ENCODE data around the gene FCRL4. TPM values are rescaled to one million over a fixed set of nuclear protein-coding genes. Genes with fewer than 3 reads are reported as not detected.

FCRL4 gene
- total and polyA plus RNA-seq, 2 of the 13 experiments (the other 11 are each of a cell fraction or from before 2014, with no cell fraction given): not detected

DNA sequence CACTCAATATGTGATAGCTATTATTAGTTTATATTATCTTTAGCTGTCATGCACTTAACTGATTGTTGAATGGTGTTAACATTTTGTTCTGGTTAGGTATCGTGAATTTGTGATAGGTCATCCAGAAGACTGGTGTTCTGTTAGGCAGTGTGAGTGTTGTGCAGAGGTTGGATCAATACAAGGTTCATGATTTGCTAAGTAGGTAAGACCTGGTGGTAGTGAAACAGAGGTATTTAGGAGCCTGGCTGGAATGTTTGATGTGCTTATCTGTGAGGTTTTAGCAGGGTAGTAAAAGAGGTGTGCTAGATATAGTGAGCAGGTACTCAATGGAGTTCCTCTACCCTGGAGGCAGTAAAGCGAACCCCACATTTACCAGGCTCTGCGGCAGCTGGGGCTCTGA, 20.3 kb upstream of the FCRL4 start:
- H3K9me3 ChIP-seq (ENCODE audit: low read length): no peaks in the 10 kb centered on the region
- in situ Hi-C loops (cut with HindIII; ENCODE audit: extremely low pct_ligation_motif_present, low pct_unique_long_range_greater_than_20kb) (no loop called here), intact Hi-C loops (cut with micrococcal nuclease; ENCODE audit: unreplicated experiment) (no loop called here)
- H3K27ac ChIP-seq (ENCODE audit: extremely low read length, insufficient read depth, low read length): no peak overlapping the region
- H4K20me1 ChIP-seq (ENCODE audit: insufficient read depth, low read length): no peaks in the 10 kb centered on the region
- H3K4me1 ChIP-seq (ENCODE audit: insufficient read depth, low read length): no peaks in the 10 kb centered on the region
- BruUV-seq (replicated peaks): no TSS peak
- no peak overlapping the region for H3K4me3 ChIP-seq (replicated peaks in 1 of 3; ENCODE audit: insufficient read depth in 1 of 3, low read depth in 2 of 3, low read length in 3 of 3)
- ChIA-PET POLR2A (no interaction called here), CTCF (ENCODE audit: low intra/inter-chr PET ratio, low total read pairs) (no interaction called here)
- TF ChIP-seq MTF1 (CRISPR knock-in tag; IDR thresholded peaks at IDR 0.05) (no peak), NR2F6 (IDR thresholded peaks at IDR 0.05) (no peak), NR2F6 (CRISPR knock-in tag; IDR thresholded peaks at IDR 0.05) (no peak), MBD4 (IDR thresholded peaks at IDR 0.05; ENCODE audit: borderline replicate concordance, low read length) (no peak), U2AF2 (IDR thresholded peaks at IDR 0.05; ENCODE audit: low read depth, low read length) (no peak), ZNF788 (CRISPR knock-in tag; IDR thresholded peaks at IDR 0.05; ENCODE audit: borderline replicate concordance) (no peak), SOX5 (CRISPR knock-in tag; IDR thresholded peaks at IDR 0.05; ENCODE audit: borderline replicate concordance) (no peak), MEIS1 (CRISPR knock-in tag; IDR thresholded peaks at IDR 0.05; ENCODE audit: borderline replicate concordance) (no peak), ZNF382 (CRISPR knock-in tag; IDR thresholded peaks at IDR 0.05; ENCODE audit: borderline replicate concordance) (no peak), ATF1 (CRISPR knock-in tag; IDR thresholded peaks at IDR 0.05) (no peak), SMC3 (IDR thresholded peaks at IDR 0.05; ENCODE audit: low read length) (no peak)
- TF ChIP-seq, protein P1, sequence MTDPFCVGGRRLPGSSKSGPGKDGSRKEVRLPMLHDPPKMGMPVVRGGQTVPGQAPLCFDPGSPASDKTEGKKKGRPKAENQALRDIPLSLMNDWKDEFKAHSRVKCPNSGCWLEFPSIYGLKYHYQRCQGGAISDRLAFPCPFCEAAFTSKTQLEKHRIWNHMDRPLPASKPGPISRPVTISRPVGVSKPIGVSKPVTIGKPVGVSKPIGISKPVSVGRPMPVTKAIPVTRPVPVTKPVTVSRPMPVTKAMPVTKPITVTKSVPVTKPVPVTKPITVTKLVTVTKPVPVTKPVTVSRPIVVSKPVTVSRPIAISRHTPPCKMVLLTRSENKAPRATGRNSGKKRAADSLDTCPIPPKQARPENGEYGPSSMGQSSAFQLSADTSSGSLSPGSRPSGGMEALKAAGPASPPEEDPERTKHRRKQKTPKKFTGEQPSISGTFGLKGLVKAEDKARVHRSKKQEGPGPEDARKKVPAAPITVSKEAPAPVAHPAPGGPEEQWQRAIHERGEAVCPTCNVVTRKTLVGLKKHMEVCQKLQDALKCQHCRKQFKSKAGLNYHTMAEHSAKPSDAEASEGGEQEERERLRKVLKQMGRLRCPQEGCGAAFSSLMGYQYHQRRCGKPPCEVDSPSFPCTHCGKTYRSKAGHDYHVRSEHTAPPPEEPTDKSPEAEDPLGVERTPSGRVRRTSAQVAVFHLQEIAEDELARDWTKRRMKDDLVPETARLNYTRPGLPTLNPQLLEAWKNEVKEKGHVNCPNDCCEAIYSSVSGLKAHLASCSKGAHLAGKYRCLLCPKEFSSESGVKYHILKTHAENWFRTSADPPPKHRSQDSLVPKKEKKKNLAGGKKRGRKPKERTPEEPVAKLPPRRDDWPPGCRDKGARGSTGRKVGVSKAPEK (CRISPR knock-in tag; IDR thresholded peaks at IDR 0.05; ENCODE audit: borderline replicate concordance): no peak
- TF ChIP-seq, protein P2, sequence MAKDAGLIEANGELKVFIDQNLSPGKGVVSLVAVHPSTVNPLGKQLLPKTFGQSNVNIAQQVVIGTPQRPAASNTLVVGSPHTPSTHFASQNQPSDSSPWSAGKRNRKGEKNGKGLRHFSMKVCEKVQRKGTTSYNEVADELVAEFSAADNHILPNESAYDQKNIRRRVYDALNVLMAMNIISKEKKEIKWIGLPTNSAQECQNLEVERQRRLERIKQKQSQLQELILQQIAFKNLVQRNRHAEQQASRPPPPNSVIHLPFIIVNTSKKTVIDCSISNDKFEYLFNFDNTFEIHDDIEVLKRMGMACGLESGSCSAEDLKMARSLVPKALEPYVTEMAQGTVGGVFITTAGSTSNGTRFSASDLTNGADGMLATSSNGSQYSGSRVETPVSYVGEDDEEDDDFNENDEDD (CRISPR knock-in tag; IDR thresholded peaks at IDR 0.05; ENCODE audit: borderline replicate concordance): no peak
- TF ChIP-seq, protein P3, sequence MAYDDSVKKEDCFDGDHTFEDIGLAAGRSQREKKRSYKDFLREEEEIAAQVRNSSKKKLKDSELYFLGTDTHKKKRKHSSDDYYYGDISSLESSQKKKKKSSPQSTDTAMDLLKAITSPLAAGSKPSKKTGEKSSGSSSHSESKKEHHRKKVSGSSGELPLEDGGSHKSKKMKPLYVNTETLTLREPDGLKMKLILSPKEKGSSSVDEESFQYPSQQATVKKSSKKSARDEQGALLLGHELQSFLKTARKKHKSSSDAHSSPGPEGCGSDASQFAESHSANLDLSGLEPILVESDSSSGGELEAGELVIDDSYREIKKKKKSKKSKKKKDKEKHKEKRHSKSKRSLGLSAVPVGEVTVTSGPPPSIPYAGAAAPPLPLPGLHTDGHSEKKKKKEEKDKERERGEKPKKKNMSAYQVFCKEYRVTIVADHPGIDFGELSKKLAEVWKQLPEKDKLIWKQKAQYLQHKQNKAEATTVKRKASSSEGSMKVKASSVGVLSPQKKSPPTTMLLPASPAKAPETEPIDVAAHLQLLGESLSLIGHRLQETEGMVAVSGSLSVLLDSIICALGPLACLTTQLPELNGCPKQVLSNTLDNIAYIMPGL (CRISPR knock-in tag; IDR thresholded peaks at IDR 0.05; ENCODE audit: borderline replicate concordance in 1 of 2, low read depth in 1 of 2): no peak
- H3K4me2 ChIP-seq (ENCODE audit: low read depth, low read length): no peak overlapping the region
- H3K79me2 ChIP-seq (ENCODE audit: insufficient read depth, low read length): no peaks in the 10 kb centered on the region
- WGBS (ENCODE audit: low lambda C conversion rate): 56% methylated on average over 3 of the region's 3 CpGs
- no peaks in the 10 kb centered on the region for H3K27me3 ChIP-seq (ENCODE audit: control insufficient read depth in 1 of 2, insufficient read depth in 2 of 2, low read length in 2 of 2)
- DNase-seq (ENCODE audit: low spot score): no peak
- no peak for ATAC-seq
- H2AFZ ChIP-seq (ENCODE audit: low read length): no peak overlapping the region
- FAIRE-seq: no peak
- no peak overlapping the region for H3K9ac ChIP-seq (ENCODE audit: insufficient read depth, low read depth, low read length)
- no peaks in the 10 kb centered on the region for H3K36me3 ChIP-seq (replicated peaks in 1 of 2; ENCODE audit: control insufficient read depth in 1 of 2, insufficient read depth in 2 of 2, low read length in 2 of 2)
